Upper lobe of left lung (tissue), 4 donors: ENCODE results near the gene TNFRSF18.

Experiments used
- POLR2A ChIP-seq, 4 donors: fragments of 450-650 bp; IDR thresholded peaks; one replicate each; pipeline ENCODE4 v1.5.1; 2016 to 2017; ENCODE audit warnings: antibody characterized with exemption in 4 of 4, mild to moderate bottlenecking in 2 of 4
- POLR2AphosphoS5 ChIP-seq, 2 donors: sonication (generic); formaldehyde crosslinking; IDR thresholded peaks; one replicate each; pipeline ENCODE4 v1.5.1; 2017; ENCODE audit warnings: antibody characterized with exemption in 2 of 2
- TF ChIP-seq, protein P1 (sequence below), 6 experiments: fragments of 450-650 bp in 4 of 6; fragments of 200-600 bp in 2 of 6; sonication (generic) in 2 of 6; IDR thresholded peaks; one replicate each; pipeline ENCODE4 v1.5.1; 2016 to 2019; ENCODE audit warnings: antibody characterized with exemption in 6 of 6

DNA sequence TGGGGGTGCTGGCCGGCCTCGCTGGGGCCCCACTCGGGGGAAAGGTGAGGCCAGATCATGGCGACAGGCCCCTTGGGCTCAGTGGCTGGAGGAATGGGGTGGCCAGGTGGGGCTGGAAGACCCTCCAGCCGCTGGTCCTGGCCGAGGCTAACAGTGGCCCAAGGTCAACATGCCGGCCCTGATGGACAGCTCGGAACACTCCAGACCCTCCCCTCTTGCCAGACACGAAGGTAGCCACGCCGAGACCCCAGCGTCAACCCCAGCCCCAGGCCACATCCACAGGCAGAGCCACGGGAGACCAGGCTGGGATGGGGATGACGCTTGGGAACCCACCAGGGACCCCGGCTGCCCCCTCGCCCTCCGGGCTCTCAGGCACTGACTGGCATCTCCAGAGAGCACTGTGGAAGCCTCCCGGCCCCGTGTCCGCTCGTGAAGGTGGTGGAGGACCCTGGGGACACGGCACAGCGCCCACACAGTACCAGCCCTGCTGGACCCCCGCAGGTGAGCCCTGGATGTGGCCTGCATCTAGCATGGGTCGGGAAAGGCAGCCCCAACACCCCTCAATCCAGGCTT lies 41.0 kb upstream of the TNFRSF18 start:
- TF ChIP-seq, protein P1, sequence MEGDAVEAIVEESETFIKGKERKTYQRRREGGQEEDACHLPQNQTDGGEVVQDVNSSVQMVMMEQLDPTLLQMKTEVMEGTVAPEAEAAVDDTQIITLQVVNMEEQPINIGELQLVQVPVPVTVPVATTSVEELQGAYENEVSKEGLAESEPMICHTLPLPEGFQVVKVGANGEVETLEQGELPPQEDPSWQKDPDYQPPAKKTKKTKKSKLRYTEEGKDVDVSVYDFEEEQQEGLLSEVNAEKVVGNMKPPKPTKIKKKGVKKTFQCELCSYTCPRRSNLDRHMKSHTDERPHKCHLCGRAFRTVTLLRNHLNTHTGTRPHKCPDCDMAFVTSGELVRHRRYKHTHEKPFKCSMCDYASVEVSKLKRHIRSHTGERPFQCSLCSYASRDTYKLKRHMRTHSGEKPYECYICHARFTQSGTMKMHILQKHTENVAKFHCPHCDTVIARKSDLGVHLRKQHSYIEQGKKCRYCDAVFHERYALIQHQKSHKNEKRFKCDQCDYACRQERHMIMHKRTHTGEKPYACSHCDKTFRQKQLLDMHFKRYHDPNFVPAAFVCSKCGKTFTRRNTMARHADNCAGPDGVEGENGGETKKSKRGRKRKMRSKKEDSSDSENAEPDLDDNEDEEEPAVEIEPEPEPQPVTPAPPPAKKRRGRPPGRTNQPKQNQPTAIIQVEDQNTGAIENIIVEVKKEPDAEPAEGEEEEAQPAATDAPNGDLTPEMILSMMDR (IDR thresholded peaks at IDR 0.05): no peak
- TF ChIP-seq POLR2AphosphoS5 (IDR thresholded peaks at IDR 0.05) (no peak), POLR2A (IDR thresholded peaks at IDR 0.05) (no peak)
